Activated CD4-positive, alpha-beta T cell treated with anti-CD3 and anti-CD28 coated beads, Interleukin-2, Interleukin-4, amounts not matched to agents 100 ng/mL and 50 ng/mL, durations not matched to agents 16 hours and 8 hours (primary cell): ENCODE results near the gene PHETA1.
A peak's percentile ranks its signal among the peaks of the same experiment; 100 is the strongest.

Experiments used
- DNase-seq: peaks from one replicate; pipeline ENCODE4 v3.0.0-alpha.2; 2020; ENCODE audit warnings: low spot score

Gene PHETA1, protein sequence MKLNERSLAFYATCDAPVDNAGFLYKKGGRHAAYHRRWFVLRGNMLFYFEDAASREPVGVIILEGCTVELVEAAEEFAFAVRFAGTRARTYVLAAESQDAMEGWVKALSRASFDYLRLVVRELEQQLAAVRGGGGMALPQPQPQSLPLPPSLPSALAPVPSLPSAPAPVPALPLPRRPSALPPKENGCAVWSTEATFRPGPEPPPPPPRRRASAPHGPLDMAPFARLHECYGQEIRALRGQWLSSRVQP

DNA sequence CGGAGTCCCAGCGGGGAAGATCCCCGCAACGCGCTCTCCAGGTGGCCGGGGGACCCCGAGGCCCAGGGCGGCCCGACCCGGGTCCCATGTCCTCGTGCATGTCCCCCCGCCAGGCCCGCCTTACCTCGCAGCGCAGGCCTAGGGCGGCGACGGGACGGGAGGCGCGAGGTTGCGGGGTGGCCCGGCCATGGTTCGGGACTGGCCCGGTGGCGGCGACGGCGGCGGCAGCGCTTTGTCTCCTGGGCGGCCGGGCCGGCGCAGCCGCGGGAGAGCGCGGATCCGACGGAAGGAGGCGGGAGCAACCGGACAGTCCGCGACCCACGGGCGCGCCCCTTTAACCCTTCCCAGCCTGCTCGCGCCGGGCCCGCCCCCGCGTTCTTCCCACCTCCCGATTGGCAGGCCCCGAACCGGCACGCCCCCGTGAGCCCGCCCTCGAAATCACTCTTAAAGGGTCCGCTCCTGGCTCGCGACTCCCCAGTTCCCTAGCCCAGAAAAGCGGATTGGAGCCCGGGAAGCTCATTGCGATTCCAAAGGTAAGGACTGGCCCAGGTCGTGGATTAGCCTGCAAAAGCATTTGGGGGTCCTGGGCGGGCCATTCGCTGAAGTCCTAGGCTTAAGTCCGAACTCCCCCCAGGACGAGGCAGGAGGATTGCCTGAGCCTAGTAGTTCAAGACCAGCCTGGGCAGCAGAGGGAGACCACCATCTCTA, at the start of gene PHETA1:
TSS of gene PHETA1 (minus strand) at position 308 of the 708 bp plus-strand sequence. CDS start 5,668 bp downstream, outside the sequence.
- DNase-seq: peak; percentile 80

DNA sequence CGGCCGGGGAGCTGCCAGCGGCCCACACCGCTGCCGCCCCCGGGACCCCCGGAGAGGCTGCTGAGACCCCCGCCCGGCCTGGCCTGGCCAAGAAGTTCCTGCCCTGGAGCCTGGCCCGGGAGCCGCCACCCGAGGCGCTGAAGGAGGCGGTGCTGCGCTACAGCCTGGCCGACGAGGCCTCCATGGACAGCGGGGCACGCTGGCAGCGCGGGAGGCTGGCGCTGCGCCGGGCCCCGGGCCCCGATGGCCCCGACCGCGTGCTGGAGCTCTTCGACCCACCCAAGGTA, 49.6 kb upstream of the PHETA1 start:
- DNase-seq: no peak

GRCh38 chr12:111417784-111418593, 49.1 kb upstream of the PHETA1 start:
- DNase-seq: no peak

DNA sequence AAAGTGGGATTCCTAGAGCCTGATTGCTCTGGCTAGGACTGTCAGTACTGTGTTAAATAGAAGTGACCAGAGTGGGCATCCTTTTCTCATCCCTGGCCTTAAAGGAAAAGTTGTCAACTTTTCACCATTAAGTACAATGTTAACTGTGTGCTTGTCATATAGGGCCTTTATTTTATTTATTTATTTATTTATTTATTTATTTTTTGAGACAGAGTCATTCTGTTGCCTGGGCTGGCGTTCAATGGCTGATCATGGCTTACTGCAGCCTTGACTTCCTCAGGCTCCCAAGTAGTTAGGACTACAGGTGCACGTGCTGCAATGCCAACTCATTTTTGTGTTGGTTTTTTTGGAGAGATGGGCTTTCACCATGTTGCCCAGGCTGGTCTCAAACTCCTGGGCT, 48.4 kb upstream of the PHETA1 start:
- DNase-seq: no peak

GRCh38 chr12:111414711-111415252, 45.9 kb upstream of the PHETA1 start:
- no peak for DNase-seq

- no peak for DNase-seq
These were observed 44.7 kb upstream of the PHETA1 start for GRCh38 chr12:111413442-111414086.

- no peak for DNase-seq
These were observed 44.0 kb upstream of the PHETA1 start for GRCh38 chr12:111412830-111413441.

GRCh38 chr12:111412007-111412829, 43.3 kb upstream of the PHETA1 start:
- no peak for DNase-seq

- DNase-seq: no peak
These were observed 42.4 kb upstream of the PHETA1 start for GRCh38 chr12:111411185-111411764.

GRCh38 chr12:111410431-111411184, 41.7 kb upstream of the PHETA1 start:
- DNase-seq: no peak

DNA sequence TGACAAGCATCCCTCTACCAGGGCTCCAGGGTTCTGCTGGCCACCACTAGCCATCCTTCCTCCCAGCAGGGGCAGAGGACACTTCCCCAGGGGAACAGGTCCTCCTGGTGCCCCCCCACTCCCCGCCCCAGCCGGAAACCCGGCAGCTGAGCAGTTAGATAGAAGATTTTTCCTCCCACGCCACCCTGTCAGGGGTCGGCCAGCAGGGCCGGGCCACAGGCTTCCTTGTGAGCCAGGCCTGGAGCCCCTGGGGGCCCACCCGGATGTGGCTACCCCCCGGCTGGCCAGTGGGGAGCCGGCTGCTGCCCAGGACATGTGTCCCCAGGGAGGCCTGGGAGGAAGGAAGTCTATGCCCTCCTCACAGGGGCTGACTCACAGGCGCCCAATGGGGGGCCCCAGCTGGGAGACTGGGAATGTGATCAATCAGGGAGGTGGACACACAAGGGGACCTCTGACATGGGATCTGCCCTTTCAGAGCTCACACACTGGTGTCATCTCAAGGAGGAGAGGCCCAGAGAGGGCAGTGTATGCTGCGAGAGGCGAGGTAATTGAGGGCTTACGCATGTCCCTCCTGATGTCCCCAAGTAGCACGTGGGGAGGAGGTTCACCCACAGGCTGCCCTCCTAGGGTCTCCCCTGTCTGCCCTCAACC, 41.0 kb upstream of the PHETA1 start:
- DNase-seq: no peak

GRCh38 chr12:111409403-111409779, 40.5 kb upstream of the PHETA1 start:
- DNase-seq: no peak

GRCh38 chr12:111408686-111409402, 39.9 kb upstream of the PHETA1 start:
- DNase-seq: no peak

GRCh38 chr12:111408116-111408440, 39.2 kb upstream of the PHETA1 start:
- DNase-seq: no peak

- DNase-seq: no peak
These were observed 38.7 kb upstream of the PHETA1 start for GRCh38 chr12:111407377-111408115.

DNA sequence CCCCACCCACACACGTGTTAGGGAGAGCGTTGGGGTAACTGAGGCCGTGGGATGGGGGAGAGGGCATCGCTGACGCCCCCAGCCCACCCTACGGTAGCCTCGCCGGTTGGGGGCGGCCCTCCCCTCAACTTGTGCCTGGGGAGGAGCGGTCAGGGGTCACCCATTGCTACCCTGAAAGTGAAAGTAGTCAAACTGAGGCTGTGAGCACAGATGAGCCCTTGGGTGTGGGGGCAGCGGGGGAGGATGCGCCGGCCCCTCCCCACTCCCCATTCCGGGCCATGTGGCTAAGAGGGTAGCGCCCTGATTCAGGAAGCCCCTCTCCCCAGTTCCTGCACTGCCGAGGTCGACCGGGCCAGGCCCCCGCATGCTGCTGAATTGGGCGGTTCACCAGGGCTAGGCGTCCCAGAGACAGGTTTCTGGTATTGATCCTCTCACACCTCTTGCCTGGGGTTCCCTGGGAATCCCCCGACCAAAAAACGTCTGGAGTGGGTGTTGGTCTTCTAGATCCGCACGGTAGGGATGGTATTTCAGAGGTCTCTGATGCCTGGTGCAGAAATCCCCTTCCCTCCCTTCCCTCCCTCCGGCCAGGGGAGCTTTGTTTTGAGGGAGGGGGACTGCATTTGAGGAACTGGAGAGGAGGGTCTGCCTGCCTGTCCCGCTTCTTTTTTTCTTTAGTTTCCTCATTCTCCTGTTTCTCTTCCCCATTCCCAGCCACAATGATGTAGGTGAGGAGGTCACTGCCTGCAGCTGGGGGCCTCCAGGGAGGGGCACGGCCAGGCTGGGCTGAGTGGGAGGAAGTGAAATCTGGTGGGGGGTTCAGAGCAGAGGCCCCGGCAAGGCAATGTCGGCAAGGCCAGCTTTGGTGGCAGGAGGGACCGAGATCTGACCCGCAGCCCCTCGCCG, 37.8 kb upstream of the PHETA1 start:
- DNase-seq: no peak

- DNase-seq: peak; percentile 72
These were observed 37.1 kb upstream of the PHETA1 start, which contains the start of gene SH2B3 for GRCh38 chr12:111405859-111406473. TSS of gene SH2B3 (plus strand) at chr12:111405923. CDS start at chr12:111418146, 12,223 bp downstream.
